A549 (cell line): Measurements from ENCODE around the gene RAET1L.

Experiments
- CBX2 ChIP-seq: fragments of 200-600 bp; sonication (generic); IDR thresholded peaks from 2 replicates; pipeline ENCODE4 v1.6.1; 2016; ENCODE audit warnings: low read depth, mild to moderate bottlenecking, borderline replicate concordance
- CBX8 ChIP-seq: fragments of 200-600 bp; sonication (generic); IDR thresholded peaks from 2 replicates; pipeline ENCODE4 v1.6.1; 2016
- CHD4 ChIP-seq: fragments of 200-600 bp; sonication (generic); IDR thresholded peaks from 2 replicates; pipeline ENCODE4 v1.6.1; 2016; ENCODE audit warnings: antibody characterized with exemption, mild to moderate bottlenecking, borderline replicate concordance
- EP300 ChIP-seq, 2 experiments: fragments of >200 bp; sonication (Bioruptor Twin); formaldehyde crosslinking; IDR thresholded peaks; 2 replicates in 1 of 2; 3 replicates in 1 of 2; pipeline ENCODE4 v1.6.1; 2016 to 2017
- JUNB ChIP-seq: fragments of >200 bp; sonication (Bioruptor Twin); formaldehyde crosslinking; IDR thresholded peaks from 2 replicates; pipeline ENCODE4 v1.6.1; 2016
- MAZ ChIP-seq: fragments of 150-350 bp; IDR thresholded peaks from 2 replicates; pipeline ENCODE4 v1.6.1; 2014; ENCODE audit warnings: antibody characterized with exemption, low read depth, low read length, borderline replicate concordance
- MYC ChIP-seq: IDR thresholded peaks from 2 replicates; pipeline ENCODE4 v1.6.1; 2012; ENCODE audit warnings: mild to moderate bottlenecking, inconsistent platforms, low read length, improper control_type of control experiment, borderline replicate concordance
- POLR2A ChIP-seq: IDR thresholded peaks from 2 replicates; pipeline ENCODE4 v1.6.1; 2012; ENCODE audit warnings: mild to moderate bottlenecking, low read length
- ZSCAN20 ChIP-seq: fragments of 250-450 bp; sonication (Bioruptor Pico); IDR thresholded peaks from 2 replicates; pipeline ENCODE4 v1.8.0; 2022; ENCODE audit warnings: mild to moderate bottlenecking, moderate library complexity
- TF ChIP-seq, protein P1 (sequence below): fragments of >200 bp; sonication (Bioruptor Twin); formaldehyde crosslinking; IDR thresholded peaks from 3 replicates; pipeline ENCODE4 v1.5.1; 2016
- TF ChIP-seq, protein P2 (sequence below): IDR thresholded peaks from 2 replicates; pipeline ENCODE4 v1.6.1; 2012; ENCODE audit warnings: low read depth, borderline replicate concordance
- TF ChIP-seq, protein P3 (sequence below): fragments of >200 bp; sonication (Bioruptor Twin); formaldehyde crosslinking; IDR thresholded peaks from 3 replicates; pipeline ENCODE4 v1.6.1; 2016
- TF ChIP-seq, protein P4 (sequence below): IDR thresholded peaks from 2 replicates; pipeline ENCODE4 v1.6.1; 2012

DNA sequence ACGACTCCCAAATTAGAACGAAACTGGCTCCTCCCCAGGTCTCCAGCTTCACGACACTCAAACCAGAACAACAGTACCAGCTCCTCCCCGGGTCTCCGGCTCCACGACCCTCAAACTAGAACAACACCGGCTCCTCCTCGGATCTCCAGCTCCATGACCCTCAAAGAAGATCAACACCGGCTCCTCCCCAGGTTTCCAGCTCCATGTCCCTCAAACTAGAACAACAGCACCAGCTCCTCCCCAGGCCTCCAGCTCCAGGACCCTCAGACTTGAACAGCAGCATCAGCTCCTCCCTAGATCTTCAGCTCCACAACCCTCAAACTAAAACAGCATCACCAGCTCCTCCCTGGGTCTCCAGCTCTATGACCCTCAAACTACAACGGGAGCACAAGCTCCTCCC is 29.8 kb upstream of the RAET1L start:
- TF ChIP-seq CBX8: no peak
- no peak for TF ChIP-seq POLR2A
- TF ChIP-seq CBX2: no peak
- TF ChIP-seq, protein P1, sequence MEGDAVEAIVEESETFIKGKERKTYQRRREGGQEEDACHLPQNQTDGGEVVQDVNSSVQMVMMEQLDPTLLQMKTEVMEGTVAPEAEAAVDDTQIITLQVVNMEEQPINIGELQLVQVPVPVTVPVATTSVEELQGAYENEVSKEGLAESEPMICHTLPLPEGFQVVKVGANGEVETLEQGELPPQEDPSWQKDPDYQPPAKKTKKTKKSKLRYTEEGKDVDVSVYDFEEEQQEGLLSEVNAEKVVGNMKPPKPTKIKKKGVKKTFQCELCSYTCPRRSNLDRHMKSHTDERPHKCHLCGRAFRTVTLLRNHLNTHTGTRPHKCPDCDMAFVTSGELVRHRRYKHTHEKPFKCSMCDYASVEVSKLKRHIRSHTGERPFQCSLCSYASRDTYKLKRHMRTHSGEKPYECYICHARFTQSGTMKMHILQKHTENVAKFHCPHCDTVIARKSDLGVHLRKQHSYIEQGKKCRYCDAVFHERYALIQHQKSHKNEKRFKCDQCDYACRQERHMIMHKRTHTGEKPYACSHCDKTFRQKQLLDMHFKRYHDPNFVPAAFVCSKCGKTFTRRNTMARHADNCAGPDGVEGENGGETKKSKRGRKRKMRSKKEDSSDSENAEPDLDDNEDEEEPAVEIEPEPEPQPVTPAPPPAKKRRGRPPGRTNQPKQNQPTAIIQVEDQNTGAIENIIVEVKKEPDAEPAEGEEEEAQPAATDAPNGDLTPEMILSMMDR: no peak
- no peak for TF ChIP-seq EP300 (IDR thresholded peaks at IDR 0.05)
- TF ChIP-seq ZSCAN20: no peak
- no peak for TF ChIP-seq CHD4
- TF ChIP-seq, protein P2, sequence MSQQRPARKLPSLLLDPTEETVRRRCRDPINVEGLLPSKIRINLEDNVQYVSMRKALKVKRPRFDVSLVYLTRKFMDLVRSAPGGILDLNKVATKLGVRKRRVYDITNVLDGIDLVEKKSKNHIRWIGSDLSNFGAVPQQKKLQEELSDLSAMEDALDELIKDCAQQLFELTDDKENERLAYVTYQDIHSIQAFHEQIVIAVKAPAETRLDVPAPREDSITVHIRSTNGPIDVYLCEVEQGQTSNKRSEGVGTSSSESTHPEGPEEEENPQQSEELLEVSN: no peak
- TF ChIP-seq, protein P3, sequence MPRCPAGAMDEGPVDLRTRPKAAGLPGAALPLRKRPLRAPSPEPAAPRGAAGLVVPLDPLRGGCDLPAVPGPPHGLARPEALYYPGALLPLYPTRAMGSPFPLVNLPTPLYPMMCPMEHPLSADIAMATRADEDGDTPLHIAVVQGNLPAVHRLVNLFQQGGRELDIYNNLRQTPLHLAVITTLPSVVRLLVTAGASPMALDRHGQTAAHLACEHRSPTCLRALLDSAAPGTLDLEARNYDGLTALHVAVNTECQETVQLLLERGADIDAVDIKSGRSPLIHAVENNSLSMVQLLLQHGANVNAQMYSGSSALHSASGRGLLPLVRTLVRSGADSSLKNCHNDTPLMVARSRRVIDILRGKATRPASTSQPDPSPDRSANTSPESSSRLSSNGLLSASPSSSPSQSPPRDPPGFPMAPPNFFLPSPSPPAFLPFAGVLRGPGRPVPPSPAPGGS: no peak
- TF ChIP-seq JUNB: no peak
- TF ChIP-seq MAZ: no peak
- TF ChIP-seq, protein P4, sequence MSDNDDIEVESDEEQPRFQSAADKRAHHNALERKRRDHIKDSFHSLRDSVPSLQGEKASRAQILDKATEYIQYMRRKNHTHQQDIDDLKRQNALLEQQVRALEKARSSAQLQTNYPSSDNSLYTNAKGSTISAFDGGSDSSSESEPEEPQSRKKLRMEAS: no peak
- no peak for TF ChIP-seq MYC
